Measurements from ENCODE around the gene TNIP2.

DNA sequence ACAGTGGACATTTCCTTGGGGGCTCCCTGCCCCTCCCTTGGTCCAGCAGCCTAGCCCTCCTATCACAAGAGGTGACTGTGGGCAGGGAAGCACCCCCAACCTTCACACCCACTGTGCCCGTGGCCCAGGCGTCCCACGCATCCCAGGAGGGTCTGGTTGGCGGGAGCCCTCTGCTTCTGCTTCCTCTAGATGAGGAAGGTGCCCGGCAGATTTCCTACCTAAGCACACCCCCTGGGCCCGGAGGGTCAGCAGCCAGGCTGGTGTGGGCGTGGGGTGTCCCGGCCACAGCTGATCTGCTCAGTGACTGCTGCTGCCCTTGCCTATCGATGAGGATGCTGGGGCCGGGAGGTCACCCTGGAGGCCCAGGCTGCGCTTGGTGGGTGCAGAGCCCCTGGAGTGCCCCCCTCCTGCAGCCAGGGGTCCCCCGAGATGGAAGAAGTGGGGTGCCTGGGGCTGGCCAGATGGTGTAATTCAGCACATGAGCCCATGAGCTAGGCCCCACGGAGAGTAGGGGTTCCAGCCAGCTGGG is 48.9 kb upstream of the TNIP2 start:
- TF ChIP-seq POLR2A (IDR thresholded peaks at IDR 0.05) = no peak
- no peak for TF ChIP-seq EP300 (IDR thresholded peaks at IDR 0.05; ENCODE audit: low read depth)
- TF ChIP-seq, protein P1, sequence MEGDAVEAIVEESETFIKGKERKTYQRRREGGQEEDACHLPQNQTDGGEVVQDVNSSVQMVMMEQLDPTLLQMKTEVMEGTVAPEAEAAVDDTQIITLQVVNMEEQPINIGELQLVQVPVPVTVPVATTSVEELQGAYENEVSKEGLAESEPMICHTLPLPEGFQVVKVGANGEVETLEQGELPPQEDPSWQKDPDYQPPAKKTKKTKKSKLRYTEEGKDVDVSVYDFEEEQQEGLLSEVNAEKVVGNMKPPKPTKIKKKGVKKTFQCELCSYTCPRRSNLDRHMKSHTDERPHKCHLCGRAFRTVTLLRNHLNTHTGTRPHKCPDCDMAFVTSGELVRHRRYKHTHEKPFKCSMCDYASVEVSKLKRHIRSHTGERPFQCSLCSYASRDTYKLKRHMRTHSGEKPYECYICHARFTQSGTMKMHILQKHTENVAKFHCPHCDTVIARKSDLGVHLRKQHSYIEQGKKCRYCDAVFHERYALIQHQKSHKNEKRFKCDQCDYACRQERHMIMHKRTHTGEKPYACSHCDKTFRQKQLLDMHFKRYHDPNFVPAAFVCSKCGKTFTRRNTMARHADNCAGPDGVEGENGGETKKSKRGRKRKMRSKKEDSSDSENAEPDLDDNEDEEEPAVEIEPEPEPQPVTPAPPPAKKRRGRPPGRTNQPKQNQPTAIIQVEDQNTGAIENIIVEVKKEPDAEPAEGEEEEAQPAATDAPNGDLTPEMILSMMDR (IDR thresholded peaks at IDR 0.05) = no peak

Measured in transverse colon (tissue), 3 donors.